ENCODE measurements around the gene TMEM132A. TPM values are rescaled to one million over a fixed set of nuclear protein-coding genes. Genes with fewer than 3 reads are reported as not detected.
A peak's percentile ranks its signal among the peaks of the same experiment; 100 is the strongest.
"Not testable (repeated sequence)": the region's sequence is repeated elsewhere in the genome, so short reads cannot be mapped to it uniquely, and the experiment has no call there.

The TMEM132A gene
- total RNA-seq, 1 experiment from 2014 or later, result 37.5 TPM

- no peak for DNase-seq (ENCODE audit: low spot score)
Measured at GRCh38 chr11:60957188-60957587, 32.9 kb downstream of the TMEM132A start.

GRCh38 chr11:60959431-60959830, 35.2 kb downstream of the TMEM132A start:
- no peak for DNase-seq (ENCODE audit: low spot score)

GRCh38 chr11:60960405-60960804, 36.1 kb downstream of the TMEM132A start:
- DNase-seq (ENCODE audit: low spot score), result no peak

GRCh38 chr11:60964801-60965200, 40.5 kb downstream of the TMEM132A start:
- DNase-seq (ENCODE audit: low spot score), result no peak

GRCh38 chr11:60966890-60967289, 42.6 kb downstream of the TMEM132A start:
- no peak for DNase-seq (ENCODE audit: low spot score)

- no peak for DNase-seq (ENCODE audit: low spot score)
Measured at GRCh38 chr11:60968223-60968622, 44.0 kb downstream of the TMEM132A start.

GRCh38 chr11:60970369-60970774, 46.1 kb downstream of the TMEM132A start:
- peak; percentile 72 for DNase-seq (ENCODE audit: low spot score)

GRCh38 chr11:60970890-60971289, 46.6 kb downstream of the TMEM132A start:
- DNase-seq (ENCODE audit: low spot score), result no peak

- DNase-seq (ENCODE audit: low spot score), result no peak
Measured at GRCh38 chr11:60971520-60971919, 47.3 kb downstream of the TMEM132A start, which contains the start of gene CD6. Gene CD6 (plus strand): TSS chr11:60971680. CDS start chr11:60971866, 186 bp downstream.

GRCh38 chr11:60972182-60973030, 48.1 kb downstream of the TMEM132A start:
- no peak for DNase-seq (ENCODE audit: low spot score)

GRCh38 chr11:60973699-60974098, 49.4 kb downstream of the TMEM132A start:
- peak; percentile 19 for DNase-seq (ENCODE audit: low spot score)

- DNase-seq (ENCODE audit: low spot score), result not testable (repeated sequence)
Measured at GRCh38 chr11:60974316-60974715, 50.1 kb downstream of the TMEM132A start.

- no peak for DNase-seq (ENCODE audit: low spot score)
Measured at GRCh38 chr11:60974726-60975125, 50.5 kb downstream of the TMEM132A start.

- DNase-seq (ENCODE audit: low spot score), result no peak
Measured at GRCh38 chr11:60977224-60977623, 53.0 kb downstream of the TMEM132A start.

- DNase-seq (ENCODE audit: low spot score), result no peak
Measured at GRCh38 chr11:60977836-60978235, 53.6 kb downstream of the TMEM132A start.

GRCh38 chr11:60978546-60979380, 54.5 kb downstream of the TMEM132A start:
- no peak for DNase-seq (ENCODE audit: low spot score)

GRCh38 chr11:60981515-60981914, 57.3 kb downstream of the TMEM132A start:
- DNase-seq (ENCODE audit: low spot score), result no peak

- no peak for DNase-seq (ENCODE audit: low spot score)
Measured at GRCh38 chr11:60982184-60982583, 57.9 kb downstream of the TMEM132A start.

GRCh38 chr11:60984149-60984548, 59.9 kb downstream of the TMEM132A start:
- no peak for DNase-seq (ENCODE audit: low spot score)

GRCh38 chr11:60984636-60985035, 60.4 kb downstream of the TMEM132A start:
- no peak for DNase-seq (ENCODE audit: low spot score)

- DNase-seq (ENCODE audit: low spot score), result no peak
Measured at GRCh38 chr11:60985501-60985900, 61.2 kb downstream of the TMEM132A start.
